Mononuclear cell (primary cell): ENCODE measurements around the gene HIVEP3. TPM values are rescaled to one million over a fixed set of nuclear protein-coding genes. Genes with fewer than 3 reads are reported as not detected.

Experiments
- H3K27me3 ChIP-seq: 2 replicates; pipeline ENCODE4 v1.6.0; 2011; ENCODE audit warnings: low read length, control low read depth; ENCODE audit not compliant: insufficient read depth
- H3K4me1 ChIP-seq: 2 replicates; pipeline ENCODE4 v1.5.1; 2011; ENCODE audit warnings: mild to moderate bottlenecking, low read length, control low read depth; ENCODE audit not compliant: insufficient read depth
- H3K4me3 ChIP-seq: 2 replicates; pipeline ENCODE4 v1.5.1; 2011; ENCODE audit warnings: mild to moderate bottlenecking, low read length, moderate library complexity
- H3K9me3 ChIP-seq: 2 replicates; pipeline ENCODE4 v1.5.1; 2011; ENCODE audit warnings: low read depth, mild to moderate bottlenecking, control low read depth, low read length
- total RNA-seq: library from RNA; depleted of rRNA; stranded (reverse); fragments of >200 nt; gene quantifications from one replicate; pipeline ENCODE4 v1.2.3, GENCODE V29; 2012

Gene HIVEP3
- total RNA-seq, 1 donor = 3.9 TPM

DNA sequence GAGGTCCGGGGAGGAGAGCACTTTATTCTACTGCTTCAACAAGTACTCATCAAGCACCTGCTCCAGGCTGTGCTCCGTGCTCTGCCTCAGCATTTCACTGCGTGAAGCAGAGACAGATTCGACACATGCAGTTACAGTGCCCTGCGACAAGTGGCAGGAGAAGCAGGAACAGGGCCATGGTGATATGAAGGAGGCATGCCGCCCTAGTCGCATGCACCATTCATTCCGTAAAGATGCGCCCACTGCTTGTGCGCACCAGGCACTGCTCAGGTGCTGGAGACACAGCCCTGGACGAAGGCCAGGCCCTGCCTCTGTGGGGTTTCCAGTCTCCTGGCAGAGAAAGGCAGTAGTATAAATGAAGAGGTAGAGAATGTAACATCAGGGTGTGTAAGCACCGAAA, 206.6 kb downstream of the HIVEP3 start:
- Histone ChIP-seq H3K4me3 (no peak overlapping the region), H3K4me1 (peaks cover 58% of the 10 kb centered on the region), H3K27me3 (no peaks in the 10 kb centered on the region), H3K9me3 (no peaks in the 10 kb centered on the region)

DNA sequence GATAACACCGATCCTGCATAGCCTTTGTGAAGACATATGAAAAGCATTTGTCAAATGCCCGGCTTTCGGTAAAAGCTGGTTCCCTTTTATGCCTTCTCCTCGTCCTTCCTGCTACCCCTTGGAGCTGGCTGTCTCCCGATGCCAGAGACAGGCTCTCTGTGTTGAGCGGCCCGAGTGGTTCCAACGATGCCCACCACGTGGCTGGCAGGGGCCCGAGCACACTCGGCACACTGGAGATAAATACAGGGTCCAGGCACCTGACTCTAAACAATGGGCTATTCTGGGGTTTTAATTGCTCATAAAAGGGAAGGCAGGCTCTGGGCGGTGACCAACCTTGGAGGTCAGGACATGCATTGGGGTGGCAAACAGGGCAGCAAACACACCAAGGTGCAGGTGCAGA, 207.1 kb downstream of the HIVEP3 start:
- H3K4me3 ChIP-seq = no peak overlapping the region
- no peaks in the 10 kb centered on the region for H3K27me3 ChIP-seq
- no peaks in the 10 kb centered on the region for H3K9me3 ChIP-seq
- H3K4me1 ChIP-seq = peaks cover 53% of the 10 kb centered on the region

DNA sequence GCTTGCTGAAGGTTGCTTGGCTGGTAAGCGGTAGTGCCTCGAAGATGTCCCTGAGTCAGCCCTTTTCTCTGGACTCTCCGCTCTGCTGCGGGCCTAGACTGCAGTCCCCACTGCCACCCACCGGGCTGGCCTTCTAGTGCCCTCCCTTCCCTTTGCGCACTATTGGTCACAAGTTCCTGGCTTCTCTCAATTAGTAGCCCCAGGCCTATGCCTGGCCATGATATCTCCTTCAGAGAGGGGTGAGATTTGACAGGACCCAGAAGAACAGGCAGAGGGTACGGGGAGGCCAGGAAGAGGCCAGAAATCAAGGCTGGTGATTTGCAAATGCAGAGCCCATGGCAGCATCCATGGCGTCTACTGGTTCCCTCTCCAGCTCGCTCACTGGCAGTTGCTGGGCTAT, 207.7 kb downstream of the HIVEP3 start:
- peaks cover 47% of the 10 kb centered on the region for H3K4me1 ChIP-seq

DNA sequence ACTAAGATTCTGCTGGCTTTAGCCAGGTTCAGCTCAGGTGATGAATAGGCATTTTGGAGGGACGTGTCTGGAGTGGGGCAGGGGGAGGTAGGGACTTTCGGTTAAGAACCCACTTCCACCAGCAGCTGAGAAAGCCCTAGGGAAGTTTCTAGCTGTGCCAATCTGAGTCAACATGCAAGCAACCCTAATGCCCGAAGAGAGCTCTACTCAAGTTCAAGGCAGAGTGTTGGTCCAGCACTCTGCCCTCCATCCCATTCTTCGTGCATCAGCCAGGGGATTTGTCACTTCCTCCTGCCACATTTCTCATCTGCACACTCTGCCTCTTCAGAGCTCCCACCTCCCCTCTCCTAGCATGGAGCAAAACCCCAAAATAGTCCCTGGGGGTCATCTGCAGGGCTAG, 208.8 kb downstream of the HIVEP3 start:
- Histone ChIP-seq H3K4me1 (peaks cover 36% of the 10 kb centered on the region), H3K9me3 (no peaks in the 10 kb centered on the region), H3K27me3 (no peaks in the 10 kb centered on the region), H3K4me3 (no peak overlapping the region)

More for the DNA sequence above, 207.7 kb downstream of the HIVEP3 start:
- H3K4me3 ChIP-seq = no peak overlapping the region
- H3K9me3 ChIP-seq = no peaks in the 10 kb centered on the region
- no peaks in the 10 kb centered on the region for H3K27me3 ChIP-seq

DNA sequence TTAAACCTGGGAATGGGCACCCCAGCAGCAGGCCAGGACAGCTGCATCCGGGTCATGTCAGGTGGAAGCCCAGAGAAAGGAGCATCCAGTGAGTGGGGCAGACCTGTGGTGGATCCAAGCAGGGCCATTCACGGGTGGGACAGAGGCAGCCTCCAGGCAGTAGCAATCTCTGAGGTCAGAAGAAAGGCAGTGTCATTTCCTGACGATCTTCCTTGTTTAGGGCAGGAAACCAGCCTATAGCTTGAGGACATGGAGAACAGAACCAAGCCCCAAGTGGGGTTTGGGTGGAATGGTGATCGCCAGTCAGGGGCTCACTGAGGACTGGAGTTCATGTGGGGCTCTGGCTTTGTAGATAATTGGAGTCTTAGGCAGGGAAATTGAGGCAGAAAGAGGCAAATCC, 209.4 kb downstream of the HIVEP3 start:
- Histone ChIP-seq H3K9me3 (no peaks in the 10 kb centered on the region), H3K4me1 (peaks cover 30% of the 10 kb centered on the region), H3K27me3 (no peaks in the 10 kb centered on the region), H3K4me3 (no peak overlapping the region)

DNA sequence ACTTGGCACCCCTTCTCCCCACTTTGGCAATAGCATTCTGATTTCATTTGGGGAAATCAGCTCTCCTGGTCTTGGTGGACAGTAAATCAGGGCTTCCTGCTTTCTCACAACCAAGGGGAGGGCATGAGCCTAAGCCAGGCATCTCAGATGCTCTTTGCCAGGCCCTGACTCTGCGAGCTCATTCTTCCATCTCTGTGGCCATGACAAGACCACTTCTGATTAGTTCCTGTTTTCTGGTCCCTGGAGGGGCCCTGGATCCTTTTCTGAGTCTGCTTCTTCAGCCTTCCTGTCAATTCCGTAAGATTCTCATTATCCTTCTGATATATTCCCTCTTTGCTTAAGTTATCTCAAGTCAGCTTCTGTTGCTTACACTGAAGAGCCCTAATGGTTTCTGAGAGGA, 210.4 kb downstream of the HIVEP3 start:
- no peak overlapping the region for H3K4me3 ChIP-seq
- H3K4me1 ChIP-seq = peaks cover 28% of the 10 kb centered on the region
- H3K27me3 ChIP-seq = no peaks in the 10 kb centered on the region
- H3K9me3 ChIP-seq = no peaks in the 10 kb centered on the region

DNA sequence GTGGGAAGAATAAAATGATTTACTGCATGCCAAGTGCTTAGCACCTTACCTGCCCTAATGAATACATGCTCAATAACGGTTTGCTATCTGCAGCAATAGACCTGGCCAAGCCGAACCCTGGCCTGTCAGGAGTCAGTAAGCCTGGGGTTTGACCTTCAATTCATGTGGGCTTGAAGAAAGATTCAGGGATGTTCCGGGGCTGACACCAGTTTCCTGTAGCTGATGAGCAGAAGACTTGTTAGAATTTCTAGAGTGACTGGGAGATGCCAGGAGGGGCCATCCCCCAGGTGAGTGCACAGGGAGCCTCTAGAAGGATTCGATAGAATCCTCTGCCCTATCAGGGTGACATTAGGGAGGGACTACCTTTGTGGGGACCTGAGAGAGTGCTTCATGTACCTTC, 210.9 kb downstream of the HIVEP3 start:
- Histone ChIP-seq H3K9me3 (no peaks in the 10 kb centered on the region), H3K27me3 (no peaks in the 10 kb centered on the region), H3K4me3 (no peak overlapping the region), H3K4me1 (peaks cover 32% of the 10 kb centered on the region)

DNA sequence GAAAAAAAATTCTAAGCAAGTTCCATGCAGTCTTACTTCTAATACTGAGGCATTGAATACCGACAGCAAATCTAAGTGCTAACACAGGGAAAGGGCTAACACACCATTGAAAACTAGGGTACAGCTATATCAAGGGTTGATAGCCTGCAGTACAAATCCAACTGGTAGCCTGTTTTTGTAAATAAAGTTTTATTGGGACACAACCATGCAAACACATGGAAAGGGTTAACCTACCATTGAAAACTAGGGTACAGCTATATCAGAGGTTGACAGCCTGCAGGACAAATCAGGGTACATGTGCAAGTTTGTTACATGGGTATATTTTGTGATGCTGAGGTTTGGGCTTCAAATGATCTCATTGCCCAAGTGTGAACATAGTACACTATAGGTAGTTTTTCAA, 212.9 kb downstream of the HIVEP3 start:
- peaks cover 34% of the 10 kb centered on the region for H3K4me1 ChIP-seq
- no peaks in the 10 kb centered on the region for H3K27me3 ChIP-seq
- H3K9me3 ChIP-seq = no peaks in the 10 kb centered on the region
- H3K4me3 ChIP-seq = no peak overlapping the region

DNA sequence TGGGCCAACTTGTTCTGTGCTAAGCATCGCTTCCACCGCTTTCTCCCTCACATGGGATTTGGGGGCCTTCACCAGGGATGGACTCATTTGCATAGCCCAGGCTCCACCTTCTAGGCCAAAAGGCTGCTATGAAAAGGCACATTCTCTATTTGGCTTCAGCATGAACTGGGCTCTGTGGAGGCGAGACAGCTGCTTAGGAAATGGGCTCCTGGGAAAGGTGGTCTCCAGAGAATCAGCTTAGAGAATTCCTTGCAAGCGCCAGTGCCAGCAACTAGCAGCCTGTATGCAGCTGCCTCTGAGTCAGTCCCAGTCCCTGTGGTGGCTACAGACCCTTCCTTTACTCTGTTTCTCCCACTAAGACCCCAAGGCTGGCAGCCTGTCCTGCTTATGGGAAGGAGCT, 214.5 kb downstream of the HIVEP3 start:
- H3K4me3 ChIP-seq = no peak overlapping the region
- no peaks in the 10 kb centered on the region for H3K9me3 ChIP-seq
- H3K4me1 ChIP-seq = peaks cover 25% of the 10 kb centered on the region
- H3K27me3 ChIP-seq = no peaks in the 10 kb centered on the region

DNA sequence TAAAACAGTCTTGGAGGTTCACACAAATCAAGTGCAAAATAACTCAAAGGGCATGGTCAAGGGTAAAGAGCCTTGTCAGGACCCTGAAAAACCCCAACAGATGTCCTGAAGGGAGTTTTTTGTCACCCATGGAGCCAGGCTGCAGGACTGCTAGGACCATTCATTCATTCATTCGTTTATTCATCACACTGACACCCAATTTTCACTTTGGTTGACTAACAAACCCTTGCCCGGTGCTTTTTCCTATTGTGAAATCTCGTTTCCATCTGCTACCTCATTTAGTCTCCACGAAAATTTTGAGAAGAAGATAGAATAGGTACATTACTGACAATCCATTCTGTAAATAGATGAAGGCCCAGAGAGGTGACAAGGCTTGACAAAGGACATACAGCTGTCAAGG, 216.0 kb downstream of the HIVEP3 start:
- H3K27me3 ChIP-seq = no peaks in the 10 kb centered on the region
- H3K9me3 ChIP-seq = no peaks in the 10 kb centered on the region
- no peak overlapping the region for H3K4me3 ChIP-seq
- H3K4me1 ChIP-seq = peaks cover 10% of the 10 kb centered on the region

DNA sequence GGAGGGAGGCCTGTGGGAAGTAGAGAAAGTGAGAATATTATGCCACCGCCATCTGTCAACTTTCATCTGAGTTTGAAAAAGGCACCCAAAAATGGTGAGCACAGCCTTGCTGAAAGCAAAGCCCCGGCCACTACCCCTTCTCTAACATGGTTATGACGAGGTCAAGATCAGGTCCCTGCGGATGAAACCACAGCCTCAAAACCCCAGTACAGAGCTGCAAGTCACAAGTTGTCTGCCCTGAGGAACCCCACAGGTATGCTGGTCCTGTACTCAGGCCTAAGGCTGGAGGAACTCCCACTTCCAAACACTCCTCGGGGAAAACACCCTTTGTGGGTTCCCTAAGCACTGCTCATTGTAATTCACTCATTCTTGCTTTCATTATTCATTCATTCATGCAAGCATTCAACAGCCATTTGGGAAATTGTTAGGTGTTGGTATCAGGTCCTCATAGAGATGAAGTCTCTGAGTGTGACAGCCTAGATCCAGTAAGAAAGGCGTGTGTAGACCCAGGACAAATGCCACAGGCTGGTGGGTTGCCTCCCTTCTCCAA, 217.7 kb downstream of the HIVEP3 start:
- peaks cover 6% of the 10 kb centered on the region for H3K4me1 ChIP-seq
- no peaks in the 10 kb centered on the region for H3K27me3 ChIP-seq
- H3K4me3 ChIP-seq = no peak overlapping the region
- H3K9me3 ChIP-seq = no peaks in the 10 kb centered on the region

DNA sequence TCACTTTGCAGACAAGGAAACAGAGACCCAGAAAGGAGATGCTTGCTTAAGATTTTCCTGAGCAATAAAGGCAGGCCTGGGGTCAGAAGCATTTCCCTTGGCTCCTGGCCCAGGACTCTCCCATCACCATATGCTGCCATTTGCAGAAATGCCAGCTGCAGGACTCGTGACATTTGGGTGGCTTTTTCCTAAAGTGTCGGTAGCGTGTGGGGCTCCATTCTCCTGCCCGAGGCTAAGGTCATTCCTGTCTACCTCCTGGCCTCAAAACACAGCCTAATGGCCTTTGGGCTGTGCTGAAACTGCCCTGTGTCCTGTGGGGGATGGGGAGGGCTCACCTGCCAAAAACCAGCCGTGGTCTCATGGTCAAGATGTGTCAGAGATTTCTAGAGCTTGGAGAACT, 218.1 kb downstream of the HIVEP3 start:
- H3K9me3 ChIP-seq = no peaks in the 10 kb centered on the region
- H3K27me3 ChIP-seq = no peaks in the 10 kb centered on the region
- peaks cover 7% of the 10 kb centered on the region for H3K4me1 ChIP-seq
- H3K4me3 ChIP-seq = no peak overlapping the region

DNA sequence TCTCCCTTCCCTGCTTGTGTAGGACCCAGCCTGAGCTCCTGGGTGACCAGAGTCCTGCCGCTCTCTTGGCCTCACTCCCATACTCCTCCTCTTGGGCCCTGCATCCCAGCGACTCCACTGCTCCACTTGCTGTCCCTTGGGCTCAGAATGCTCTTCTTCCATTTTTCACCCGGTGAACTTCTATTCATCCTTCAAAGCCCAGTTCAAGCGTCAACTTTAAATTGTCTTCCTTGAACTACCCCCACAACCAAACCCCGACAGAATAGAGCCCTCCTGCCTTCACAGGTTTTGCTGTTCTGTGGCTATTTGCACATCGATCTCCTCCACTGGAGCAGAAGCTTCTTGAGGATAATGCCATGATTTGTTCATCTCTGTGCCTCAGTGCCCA, 218.9 kb downstream of the HIVEP3 start:
- Histone ChIP-seq H3K4me3 (no peak overlapping the region), H3K27me3 (no peaks in the 10 kb centered on the region), H3K9me3 (no peaks in the 10 kb centered on the region), H3K4me1 (peaks cover 15% of the 10 kb centered on the region)

DNA sequence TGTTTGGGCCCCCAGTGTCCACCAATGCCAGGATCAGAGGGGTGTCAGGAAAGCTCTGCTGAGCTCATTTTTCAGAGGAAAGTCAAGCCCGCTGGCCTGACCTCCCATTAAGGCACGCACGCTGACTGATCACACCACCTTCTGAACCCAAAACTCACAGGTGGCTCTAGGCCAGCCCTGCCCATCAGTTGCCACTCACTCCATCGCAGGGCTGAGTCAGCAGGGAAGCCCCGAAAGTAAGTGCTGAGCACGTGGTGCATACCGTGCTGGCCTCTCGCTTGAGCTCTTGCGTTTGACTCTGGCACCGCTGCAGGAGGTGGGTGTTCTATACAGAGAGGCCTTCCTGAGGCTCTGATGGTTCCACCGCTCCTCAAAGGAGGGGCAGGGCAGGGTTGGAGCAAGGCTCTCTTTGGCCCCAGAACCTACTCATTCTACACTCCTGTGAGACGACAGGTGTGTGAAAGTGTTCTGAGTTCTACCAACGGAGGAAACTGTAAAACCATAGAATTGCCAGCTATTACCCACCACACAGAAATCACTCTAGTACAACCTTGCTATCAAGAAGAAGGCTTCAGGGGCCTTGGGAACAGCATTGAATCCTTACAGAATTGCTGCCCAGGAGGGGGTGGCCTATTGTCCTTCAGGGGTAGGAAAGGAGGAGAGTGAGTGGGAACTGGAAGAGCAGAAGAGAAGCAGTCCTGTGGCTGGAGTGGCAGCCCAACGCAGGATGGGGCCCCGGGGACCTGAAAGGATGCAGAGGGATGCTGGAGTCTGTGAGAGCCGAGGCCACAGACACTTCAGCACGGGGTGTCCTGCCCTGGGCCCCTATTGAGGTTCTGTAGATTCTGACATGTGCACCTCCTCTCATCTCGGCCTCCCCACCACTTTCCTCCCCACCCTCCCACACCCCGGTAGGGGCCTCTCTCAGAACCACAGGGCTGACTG, 219.5 kb downstream of the HIVEP3 start:
- Histone ChIP-seq H3K4me1 (peaks cover 17% of the 10 kb centered on the region), H3K27me3 (no peaks in the 10 kb centered on the region), H3K4me3 (no peak overlapping the region), H3K9me3 (no peaks in the 10 kb centered on the region)

DNA sequence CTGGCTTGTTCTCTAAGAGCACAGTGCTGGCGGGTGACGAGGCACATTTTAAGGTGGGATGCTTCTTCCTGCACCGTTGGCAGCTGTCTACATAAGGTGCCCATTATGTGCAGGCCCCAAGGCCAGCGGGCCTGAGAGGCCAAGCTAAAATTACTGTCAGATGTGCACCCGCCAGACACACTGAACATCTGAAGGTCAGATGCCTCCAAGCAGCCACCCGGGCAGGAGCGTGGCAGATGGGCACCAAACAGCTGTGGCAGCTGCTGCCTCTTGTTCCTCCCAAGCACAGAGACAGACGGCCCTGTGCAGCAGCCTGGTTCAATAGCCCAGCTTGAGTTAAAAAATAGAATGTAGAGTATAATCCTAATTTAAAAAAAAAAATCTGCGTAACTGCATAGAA, 222.3 kb downstream of the HIVEP3 start:
- Histone ChIP-seq H3K4me3 (no peak overlapping the region), H3K27me3 (no peaks in the 10 kb centered on the region), H3K9me3 (no peaks in the 10 kb centered on the region), H3K4me1 (peaks cover 19% of the 10 kb centered on the region)
